Immature natural killer cell (primary cell): ENCODE measurements around the gene CACNA1C. TPM values are rescaled to one million over a fixed set of nuclear protein-coding genes. Genes with fewer than 3 reads are reported as not detected.

Source experiments
- DNase-seq, 3 donors: peaks; one replicate each; pipeline ENCODE4 v3.0.0; 2022; ENCODE audit warnings: mixed read lengths in 1 of 3
- H3K27ac Mint-ChIP-seq, 6 donors: one replicate each; pipeline ENCODE4 v1.8.0; 2020; ENCODE audit warnings: mixed read lengths in 6 of 6, mild to moderate bottlenecking in 5 of 6, inconsistent platforms in 4 of 6, moderate library complexity in 3 of 6
- H3K27me3 Mint-ChIP-seq, 3 donors: one replicate each; pipeline ENCODE4 v1.8.0; 2020 to 2021; ENCODE audit warnings: low read depth in 3 of 3, mild to moderate bottlenecking in 3 of 3, mixed read lengths in 3 of 3, moderate library complexity in 3 of 3, inconsistent platforms in 1 of 3
- H3K36me3 Mint-ChIP-seq, 3 donors: one replicate each; pipeline ENCODE4 v1.8.0; 2020; ENCODE audit warnings: mixed read lengths in 3 of 3, inconsistent platforms in 2 of 3, mild to moderate bottlenecking in 2 of 3
- H3K4me1 Mint-ChIP-seq, 2 donors: one replicate each; pipeline ENCODE4 v1.8.0; 2020; ENCODE audit warnings: inconsistent platforms in 2 of 2, mild to moderate bottlenecking in 2 of 2, mixed read lengths in 2 of 2, moderate library complexity in 1 of 2
- H3K4me3 Mint-ChIP-seq, 5 donors: one replicate each; pipeline ENCODE4 v1.8.0; 2020; ENCODE audit warnings: mild to moderate bottlenecking in 5 of 5, mixed read lengths in 5 of 5, inconsistent platforms in 3 of 5, moderate library complexity in 3 of 5
- H3K9me3 Mint-ChIP-seq, 6 donors: one replicate each; pipeline ENCODE4 v1.8.0; 2020; ENCODE audit warnings: mild to moderate bottlenecking in 6 of 6, mixed read lengths in 6 of 6, inconsistent platforms in 4 of 6, moderate library complexity in 3 of 6
- polyA plus RNA-seq, 3 donors: library from polyadenylated mRNA; unstranded; fragments of 300-500 nt; fragmentation: Illumina TruSeq; gene quantifications; one replicate each; pipeline ENCODE4 v1.2.3, GENCODE V29; 2021

The CACNA1C gene
- polyA plus RNA-seq, 3 donors from 2014 or later = 0.05 to 0.36 (median 0.12) TPM

DNA sequence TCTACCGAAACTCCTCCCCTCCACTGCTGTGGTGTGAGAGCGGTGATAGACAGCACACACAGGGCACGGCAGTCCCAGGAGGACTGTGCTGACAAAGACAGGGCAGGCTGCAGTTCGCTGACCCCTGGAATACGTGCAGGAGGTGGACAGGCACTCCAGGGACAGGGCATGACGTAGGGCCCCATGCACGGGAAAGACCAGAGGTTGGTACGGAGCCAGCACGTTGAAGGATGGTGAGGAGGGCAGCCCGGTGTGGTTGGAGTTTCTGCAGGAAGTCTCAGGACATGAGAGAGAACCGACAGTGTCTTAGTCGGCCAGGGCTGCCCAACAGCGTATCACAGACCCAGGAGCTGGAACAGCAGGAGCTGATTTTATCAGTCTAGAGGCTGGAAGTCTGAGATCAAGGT lies 487.8 kb downstream of the CACNA1C start:
- Mint-ChIP-seq H3K27ac (no peak overlapping the region), H3K36me3 (no peaks in the 10 kb centered on the region), H3K4me3 (no peak overlapping the region), H3K27me3 (peaks cover 0 to 3% (median 0%) of the 10 kb centered on the region in 3 donors), H3K4me1 (no peaks in the 10 kb centered on the region), H3K9me3 (peaks cover 0 to 2% (median 0%) of the 10 kb centered on the region in 6 donors)
- DNase-seq = no peak

GRCh38 chr12:2541631-2542204 lies 488.9 kb downstream of the CACNA1C start:
- Mint-ChIP-seq H3K27ac (no peak overlapping the region), H3K4me1 (no peaks in the 10 kb centered on the region), H3K4me3 (no peak overlapping the region), H3K27me3 (peaks cover 0 to 3% (median 0%) of the 10 kb centered on the region in 3 donors), H3K36me3 (no peaks in the 10 kb centered on the region), H3K9me3 (peaks cover 0 to 2% (median 0%) of the 10 kb centered on the region in 6 donors)
- no peak for DNase-seq

DNA sequence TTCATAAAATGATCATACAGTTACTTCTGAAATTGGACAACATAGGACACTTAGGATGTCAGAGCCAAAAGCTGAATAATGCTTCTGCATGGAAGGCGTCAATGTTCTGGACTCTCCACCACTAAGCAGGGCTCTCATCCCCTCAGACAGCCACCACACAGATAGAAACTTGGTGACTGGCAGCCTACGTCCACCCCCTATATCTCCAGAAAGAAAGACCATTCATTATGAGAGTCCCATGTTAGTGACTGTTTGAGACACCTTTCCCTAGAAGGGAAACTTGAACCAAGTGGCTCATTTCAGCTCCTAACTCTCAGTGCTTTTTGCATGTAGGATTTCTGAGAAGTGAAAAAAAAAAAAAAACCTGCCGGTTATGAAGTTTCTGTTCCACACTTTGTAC lies 491.0 kb downstream of the CACNA1C start:
- H3K27ac Mint-ChIP-seq = no peak overlapping the region
- no peaks in the 10 kb centered on the region for H3K9me3 Mint-ChIP-seq
- H3K36me3 Mint-ChIP-seq = no peaks in the 10 kb centered on the region

DNA sequence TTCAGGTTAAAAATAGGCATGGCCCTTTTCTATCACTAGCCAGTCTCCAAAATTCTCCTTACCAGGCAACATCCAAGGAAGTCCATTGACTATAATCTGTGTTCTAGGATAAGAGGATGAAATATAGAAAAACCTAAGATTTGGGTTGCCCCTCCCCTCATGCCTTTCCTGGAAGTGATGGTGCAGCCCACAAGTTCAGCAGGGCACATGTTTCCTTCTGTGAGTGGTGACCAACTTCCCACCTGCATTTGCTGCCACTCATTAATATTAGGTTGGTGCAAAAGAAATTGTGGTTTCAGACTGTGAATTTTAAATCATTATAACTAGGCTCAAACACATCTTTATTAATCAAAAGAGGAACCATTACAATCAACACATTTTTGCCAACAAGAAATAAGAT lies 491.4 kb downstream of the CACNA1C start:
- Mint-ChIP-seq H3K4me3 (no peak overlapping the region), H3K4me1 (no peaks in the 10 kb centered on the region), H3K36me3 (no peaks in the 10 kb centered on the region), H3K27me3 (peaks cover 0 to 2% (median 0%) of the 10 kb centered on the region in 3 donors), H3K27ac (no peak overlapping the region), H3K9me3 (no peaks in the 10 kb centered on the region)
- DNase-seq = no peak

More for the DNA sequence above, 491.0 kb downstream of the CACNA1C start:
- Mint-ChIP-seq H3K4me1 (no peaks in the 10 kb centered on the region), H3K4me3 (no peak overlapping the region), H3K27me3 (peaks cover 0 to 2% (median 0%) of the 10 kb centered on the region in 3 donors)
- no peak for DNase-seq

DNA sequence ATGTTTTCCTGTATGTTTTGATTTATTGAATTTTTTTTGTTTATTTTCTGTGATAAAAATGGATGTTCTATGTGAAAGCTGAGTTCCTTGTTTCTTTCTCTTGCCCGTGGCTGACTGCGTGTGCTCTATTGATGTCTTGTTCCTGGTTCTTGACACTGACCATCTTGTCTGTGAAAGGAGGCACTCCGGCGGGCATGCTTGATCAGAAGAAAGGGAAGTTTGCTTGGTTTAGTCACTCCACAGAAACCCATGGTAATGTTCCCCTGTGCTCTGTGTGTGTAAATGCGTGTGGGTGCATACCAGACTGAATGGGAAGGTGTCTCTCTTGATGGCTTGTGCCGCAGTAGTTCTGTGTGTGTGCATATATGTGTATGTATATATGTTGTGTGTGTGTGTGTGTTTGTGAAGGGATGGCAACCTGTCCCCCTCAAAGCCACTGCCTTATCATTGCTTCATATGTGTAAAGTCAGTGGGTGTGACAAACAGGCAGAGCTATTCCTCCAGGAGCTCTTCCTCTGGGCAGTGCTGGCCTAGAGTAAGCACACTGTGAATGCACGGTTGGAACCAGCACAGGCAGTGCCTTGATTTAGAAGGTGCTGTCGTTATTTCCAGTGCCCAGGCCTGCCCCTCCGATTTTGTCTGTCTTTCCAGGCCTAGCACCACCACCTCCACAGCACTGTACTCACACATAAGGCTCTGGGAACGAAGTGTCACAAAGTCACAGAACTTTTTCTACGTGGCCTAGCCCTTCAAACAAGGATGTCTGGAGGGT lies 494.7 kb downstream of the CACNA1C start:
- Mint-ChIP-seq H3K4me1 (no peaks in the 10 kb centered on the region), H3K4me3 (no peak overlapping the region), H3K27me3 (peaks cover 0 to 2% (median 2%) of the 10 kb centered on the region in 3 donors), H3K27ac (no peak overlapping the region), H3K36me3 (no peaks in the 10 kb centered on the region), H3K9me3 (no peaks in the 10 kb centered on the region)
- no peak for DNase-seq

GRCh38 chr12:2548081-2548480 lies 495.3 kb downstream of the CACNA1C start:
- Mint-ChIP-seq H3K27ac (no peak overlapping the region), H3K4me1 (no peaks in the 10 kb centered on the region), H3K9me3 (no peaks in the 10 kb centered on the region), H3K36me3 (no peaks in the 10 kb centered on the region), H3K27me3 (peaks cover 0 to 2% (median 2%) of the 10 kb centered on the region in 3 donors), H3K4me3 (no peak overlapping the region)
- DNase-seq = no peak

DNA sequence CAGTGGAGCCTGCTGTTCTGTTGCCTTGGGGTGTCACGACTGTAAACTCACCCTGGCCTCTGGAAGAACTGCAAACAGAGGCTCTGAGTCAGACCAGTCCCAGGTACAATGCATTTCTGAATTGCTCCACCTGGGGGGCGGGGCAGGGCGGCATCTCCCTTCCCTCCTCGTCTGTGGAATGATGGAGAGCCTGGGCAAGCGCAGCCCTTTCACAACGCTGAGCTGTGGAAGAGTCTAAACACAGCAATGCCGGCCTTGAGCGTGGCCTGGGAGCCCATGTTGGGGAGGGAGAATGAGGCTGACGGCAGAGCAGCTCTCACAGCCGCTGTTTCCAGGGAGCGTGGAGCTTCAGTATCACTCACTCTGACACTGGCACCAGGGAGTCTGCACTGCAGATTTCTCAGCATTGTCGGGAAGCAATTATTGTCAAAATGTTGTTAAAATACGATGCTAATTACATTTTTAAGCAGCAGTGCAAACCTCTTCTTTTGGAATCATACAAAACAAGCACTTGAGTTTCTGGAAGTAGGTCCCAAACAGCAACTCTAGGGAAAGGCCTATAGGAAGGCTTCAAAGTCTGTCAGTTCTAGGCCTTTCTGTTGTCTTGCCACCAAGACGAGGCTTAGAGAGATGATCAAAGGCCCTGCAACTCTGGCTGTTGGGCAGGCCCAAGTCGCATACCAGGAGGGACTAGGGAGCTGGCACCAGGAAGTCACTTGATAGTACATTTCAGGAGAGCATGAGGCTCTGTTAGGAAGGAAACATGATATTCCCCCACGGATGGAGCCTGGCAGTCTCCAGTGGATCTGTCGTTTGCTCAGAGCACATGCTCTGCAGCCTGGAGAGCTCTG lies 498.0 kb downstream of the CACNA1C start:
- Mint-ChIP-seq H3K27me3 (peaks cover 0 to 2% (median 2%) of the 10 kb centered on the region in 3 donors), H3K27ac (no peak overlapping the region), H3K36me3 (no peaks in the 10 kb centered on the region), H3K4me3 (no peak overlapping the region), H3K9me3 (no peaks in the 10 kb centered on the region), H3K4me1 (no peaks in the 10 kb centered on the region)
- DNase-seq = no peak

- no peak overlapping the region for H3K4me3 Mint-ChIP-seq
- no peaks in the 10 kb centered on the region for H3K4me1 Mint-ChIP-seq
- peaks cover 0 to 2% (median 2%) of the 10 kb centered on the region in 3 donors for H3K27me3 Mint-ChIP-seq
Observed at GRCh38 chr12:2551412-2551900, 498.7 kb downstream of the CACNA1C start.

GRCh38 chr12:2552000-2552756 lies 499.4 kb downstream of the CACNA1C start:
- Mint-ChIP-seq H3K27ac (no peak overlapping the region), H3K36me3 (no peaks in the 10 kb centered on the region), H3K27me3 (peaks cover 0 to 4% (median 2%) of the 10 kb centered on the region in 3 donors), H3K4me1 (no peaks in the 10 kb centered on the region), H3K9me3 (no peaks in the 10 kb centered on the region), H3K4me3 (no peak overlapping the region)
- no peak for DNase-seq

More at GRCh38 chr12:2551412-2551900, 498.7 kb downstream of the CACNA1C start:
- no peaks in the 10 kb centered on the region for H3K36me3 Mint-ChIP-seq
- DNase-seq = no peak
- H3K27ac Mint-ChIP-seq = no peak overlapping the region
- no peaks in the 10 kb centered on the region for H3K9me3 Mint-ChIP-seq

DNA sequence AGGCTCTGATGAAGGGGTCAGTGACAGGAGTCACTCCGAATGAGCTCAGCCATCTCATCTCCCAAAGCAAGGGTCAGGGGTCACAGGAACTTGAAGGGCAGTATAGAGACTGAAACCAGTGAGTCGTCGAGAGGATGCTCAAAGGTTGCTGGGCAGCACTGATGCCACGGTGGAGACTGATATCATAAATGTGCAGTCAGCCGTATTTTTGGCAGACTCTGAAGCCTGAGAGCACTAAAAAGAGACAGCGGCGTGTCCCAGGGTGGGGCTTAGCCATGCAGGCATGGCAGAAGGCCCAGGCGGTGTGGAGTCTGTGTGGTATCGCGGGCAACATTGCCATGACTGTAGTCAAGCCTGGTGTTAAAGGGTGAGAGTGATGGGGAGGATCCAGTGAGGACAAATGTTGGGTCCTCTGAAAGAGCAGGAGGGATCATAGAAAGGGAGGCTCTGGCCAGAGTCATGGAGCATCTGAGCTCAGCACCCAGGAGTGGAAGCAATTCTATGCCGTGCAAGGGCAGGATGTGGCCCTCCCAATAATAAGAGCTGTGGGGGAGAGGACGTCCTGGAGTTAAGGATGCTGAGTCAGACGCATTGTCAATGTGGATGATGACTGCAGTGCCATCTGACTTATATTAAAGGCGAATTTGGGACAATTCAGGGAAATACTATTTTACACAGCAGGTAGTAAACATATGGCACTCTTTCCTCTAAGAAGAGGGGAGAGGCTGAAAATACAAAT lies 500.8 kb downstream of the CACNA1C start:
- no peaks in the 10 kb centered on the region for H3K9me3 Mint-ChIP-seq
- no peaks in the 10 kb centered on the region for H3K4me1 Mint-ChIP-seq
- H3K27me3 Mint-ChIP-seq = peaks cover 0 to 5% (median 2%) of the 10 kb centered on the region in 3 donors
- H3K36me3 Mint-ChIP-seq = no peaks in the 10 kb centered on the region
- no peak overlapping the region for H3K4me3 Mint-ChIP-seq
- DNase-seq = no peak
- H3K27ac Mint-ChIP-seq = no peak overlapping the region

DNA sequence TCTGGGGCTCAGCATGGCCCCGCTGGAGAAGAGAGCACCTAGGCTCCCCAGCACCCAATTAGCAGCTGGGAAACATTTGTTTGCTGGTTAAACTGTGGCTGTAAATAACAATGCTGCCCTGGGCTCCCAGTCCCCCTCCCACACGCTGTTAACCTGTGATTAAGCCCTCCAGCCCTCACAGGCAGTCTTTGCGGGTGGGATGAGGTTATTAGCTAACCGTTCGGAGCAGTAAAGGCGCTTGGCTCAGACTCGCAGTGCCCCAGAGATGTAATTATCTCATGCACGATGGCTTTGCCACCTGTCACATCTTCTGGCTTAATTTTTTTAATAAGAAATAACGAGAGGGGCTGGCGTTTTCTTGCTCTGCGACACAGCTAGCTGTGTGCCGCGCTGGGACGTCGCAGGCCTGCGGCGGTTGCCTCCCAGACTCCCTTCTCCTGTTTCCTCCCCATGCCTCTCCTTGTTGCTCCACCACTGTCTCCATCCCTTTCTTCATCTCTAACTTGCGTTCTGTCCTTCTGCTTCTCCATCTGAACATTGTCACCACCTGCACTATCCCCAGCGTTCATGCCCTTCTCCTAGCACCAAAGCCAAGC lies 502.8 kb downstream of the CACNA1C start:
- DNase-seq = no peak
- H3K9me3 Mint-ChIP-seq = no peaks in the 10 kb centered on the region
- H3K27ac Mint-ChIP-seq = peak overlapping the region in 1 of 6 donors; percentile 25
- H3K27me3 Mint-ChIP-seq = peaks cover 0 to 3% (median 0%) of the 10 kb centered on the region in 3 donors
- H3K36me3 Mint-ChIP-seq = no peaks in the 10 kb centered on the region
- H3K4me1 Mint-ChIP-seq = no peaks in the 10 kb centered on the region
- H3K4me3 Mint-ChIP-seq = no peak overlapping the region

DNA sequence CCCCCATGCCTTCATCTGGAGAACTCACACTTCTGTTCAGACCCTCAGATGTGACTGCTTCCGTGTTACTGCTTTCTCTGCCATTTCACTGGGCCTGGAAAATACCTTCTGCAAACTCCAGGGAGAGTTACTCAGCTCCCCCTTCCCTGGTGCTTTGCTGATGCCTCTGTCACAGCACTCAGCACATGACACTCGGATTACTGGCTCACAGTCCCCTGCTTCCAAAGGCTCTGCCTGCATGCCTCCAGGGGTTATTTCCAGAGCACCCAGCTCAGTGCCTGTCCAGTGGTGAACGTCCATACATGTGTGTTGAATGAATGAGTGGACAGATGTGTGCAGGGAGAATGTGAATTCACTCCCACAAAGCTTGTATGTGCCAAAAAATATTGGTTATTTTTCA lies 504.8 kb downstream of the CACNA1C start:
- no peak for DNase-seq
- no peaks in the 10 kb centered on the region for H3K36me3 Mint-ChIP-seq
- no peak overlapping the region for H3K27ac Mint-ChIP-seq
- H3K9me3 Mint-ChIP-seq = no peaks in the 10 kb centered on the region
- no peak overlapping the region for H3K4me3 Mint-ChIP-seq
- H3K4me1 Mint-ChIP-seq = no peaks in the 10 kb centered on the region
- H3K27me3 Mint-ChIP-seq = peaks cover 0 to 3% (median 0%) of the 10 kb centered on the region in 3 donors
